ENCODE results near the gene GSE1.

DNA sequence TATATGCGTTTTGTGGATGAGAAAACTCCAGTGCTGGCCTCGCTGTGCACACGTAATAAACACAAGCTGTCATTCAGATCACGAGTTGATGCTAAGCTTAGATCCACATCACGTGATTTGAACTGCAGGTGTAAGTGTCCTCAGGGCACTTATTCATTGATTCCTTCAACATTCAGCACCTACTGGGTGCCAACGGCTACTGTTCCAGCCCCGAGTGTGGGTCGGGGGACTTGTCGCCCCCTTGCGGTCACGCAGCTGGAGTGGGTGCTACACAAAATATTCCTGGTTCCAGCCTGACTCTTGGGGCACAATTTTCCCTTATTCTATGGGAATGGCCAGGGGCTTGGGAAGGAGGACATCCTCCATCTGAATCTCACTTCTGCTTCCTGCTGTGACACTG lies 105.6 kb downstream of the GSE1 start:
- TF ChIP-seq REST (IDR thresholded peaks at IDR 0.05; ENCODE audit: unreplicated experiment) = no peak
- no peak for TF ChIP-seq POLR2AphosphoS5 (IDR thresholded peaks at IDR 0.05; ENCODE audit: low read depth)
- TF ChIP-seq CREB1 (CRISPR knock-in tag; IDR thresholded peaks at IDR 0.05; ENCODE audit: low read depth) = no peak
- TF ChIP-seq EZH2 (IDR thresholded peaks at IDR 0.05; ENCODE audit: low read depth, unreplicated experiment) = no peak
- TF ChIP-seq, protein P1, sequence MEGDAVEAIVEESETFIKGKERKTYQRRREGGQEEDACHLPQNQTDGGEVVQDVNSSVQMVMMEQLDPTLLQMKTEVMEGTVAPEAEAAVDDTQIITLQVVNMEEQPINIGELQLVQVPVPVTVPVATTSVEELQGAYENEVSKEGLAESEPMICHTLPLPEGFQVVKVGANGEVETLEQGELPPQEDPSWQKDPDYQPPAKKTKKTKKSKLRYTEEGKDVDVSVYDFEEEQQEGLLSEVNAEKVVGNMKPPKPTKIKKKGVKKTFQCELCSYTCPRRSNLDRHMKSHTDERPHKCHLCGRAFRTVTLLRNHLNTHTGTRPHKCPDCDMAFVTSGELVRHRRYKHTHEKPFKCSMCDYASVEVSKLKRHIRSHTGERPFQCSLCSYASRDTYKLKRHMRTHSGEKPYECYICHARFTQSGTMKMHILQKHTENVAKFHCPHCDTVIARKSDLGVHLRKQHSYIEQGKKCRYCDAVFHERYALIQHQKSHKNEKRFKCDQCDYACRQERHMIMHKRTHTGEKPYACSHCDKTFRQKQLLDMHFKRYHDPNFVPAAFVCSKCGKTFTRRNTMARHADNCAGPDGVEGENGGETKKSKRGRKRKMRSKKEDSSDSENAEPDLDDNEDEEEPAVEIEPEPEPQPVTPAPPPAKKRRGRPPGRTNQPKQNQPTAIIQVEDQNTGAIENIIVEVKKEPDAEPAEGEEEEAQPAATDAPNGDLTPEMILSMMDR (conservative IDR thresholded peaks at IDR 0.05; ENCODE audit: low read depth in 2 of 2) = peak; percentile 82 to 87
